ENCODE measurements around the gene TACR1. TPM values are rescaled to one million over a fixed set of nuclear protein-coding genes. Genes with fewer than 3 reads are reported as not detected.
"Not testable (repeated sequence)": the region's sequence is repeated elsewhere in the genome, so short reads cannot be mapped to it uniquely, and the experiment has no call there.

The TACR1 gene
- total RNA-seq, 2 experiments from 2014 or later, result not detected

DNA sequence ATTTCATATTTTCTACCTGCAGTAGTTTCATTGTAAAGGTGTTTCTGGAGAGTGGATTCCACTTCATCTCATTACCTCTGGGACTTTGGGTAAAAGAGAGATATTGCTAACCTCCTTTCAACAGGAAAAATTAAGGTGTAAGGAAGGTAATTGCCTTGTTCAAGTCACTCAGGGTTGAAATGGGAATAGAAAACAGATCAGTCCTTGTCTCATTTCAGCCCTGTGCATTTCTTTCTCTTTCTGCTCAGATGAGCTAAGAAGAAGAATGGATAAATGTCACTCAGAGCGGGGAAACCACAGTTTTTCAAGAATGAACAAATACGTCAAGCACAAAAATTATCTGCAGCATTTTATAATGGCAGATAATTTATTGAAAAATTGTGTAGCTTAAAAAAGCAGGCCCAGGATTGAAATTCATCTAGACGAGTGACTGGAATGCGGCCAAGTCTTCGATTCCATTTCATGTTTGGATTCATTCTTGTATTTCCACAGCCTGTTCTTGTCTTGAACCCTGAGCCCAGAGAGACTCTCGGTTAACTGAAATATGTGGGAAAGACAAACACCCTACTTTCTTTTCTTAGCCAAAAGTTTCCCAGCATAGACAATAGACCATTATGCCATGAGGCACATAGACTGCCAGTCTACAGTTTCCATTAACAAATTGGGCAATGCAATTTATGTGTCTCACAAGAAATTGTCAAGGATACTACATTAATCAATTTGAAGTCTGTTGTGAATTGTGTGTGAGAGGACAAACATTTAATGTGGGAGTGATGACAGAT lies 133.0 kb downstream of the TACR1 start:
- Mint-ChIP-seq H3K4me3 (no peak overlapping the region), H3K4me1 (ENCODE audit: low read depth) (no peaks in the 10 kb centered on the region), H3K9me3 (peaks cover 2% of the 10 kb centered on the region), H3K36me3 (ENCODE audit: low read depth) (peaks cover 2% of the 10 kb centered on the region), H3K27me3 (ENCODE audit: low read depth) (no peaks in the 10 kb centered on the region), H3K27ac (no peak overlapping the region)
- intact Hi-C loops (cut with micrococcal nuclease), result loop anchor here (5.0 to 10.0 kb wide), 2 partner anchors 398 to 541 kb away; no protein-coding TSS in a partner anchor
- CTCF ChIA-PET, result interaction anchor here (0.6 to 3.3 kb wide), 9 partner anchors 9 to 401 kb away, joined by 3 to 22 read pairs (median 5); no protein-coding TSS in a partner anchor
- DNase-seq, result no peak

DNA sequence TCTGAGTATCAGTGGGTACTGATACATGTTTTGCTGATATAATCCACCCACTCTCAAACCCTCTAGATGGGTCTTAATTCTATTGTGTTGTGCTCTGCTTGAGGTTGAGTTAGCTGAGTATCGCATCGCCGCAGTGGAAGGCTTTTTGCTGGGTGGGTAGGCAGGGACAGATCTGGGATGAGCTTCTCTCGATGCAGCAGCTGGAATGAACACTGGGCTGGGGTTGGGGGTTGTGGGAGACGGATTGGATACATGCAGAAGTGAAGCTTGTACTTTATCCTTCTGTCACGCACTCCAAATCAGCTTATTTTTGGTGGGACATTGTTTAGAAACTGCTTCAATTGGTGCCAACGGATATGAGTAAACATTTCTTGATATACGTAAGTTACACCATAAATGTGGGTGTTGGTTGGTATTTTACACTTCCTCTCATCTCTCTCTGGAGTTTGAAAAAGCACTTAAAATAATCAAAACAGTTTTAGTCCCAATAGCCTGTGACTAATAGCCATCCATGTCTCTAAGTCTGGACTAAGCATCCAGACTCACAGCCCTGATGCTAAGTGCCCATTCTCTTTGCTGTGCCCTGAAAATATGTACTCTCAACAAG lies 133.8 kb downstream of the TACR1 start:
- Mint-ChIP-seq H3K27me3 (ENCODE audit: low read depth) (no peaks in the 10 kb centered on the region), H3K36me3 (ENCODE audit: low read depth) (peaks cover 2% of the 10 kb centered on the region), H3K9me3 (peaks cover 2% of the 10 kb centered on the region), H3K4me3 (no peak overlapping the region), H3K4me1 (ENCODE audit: low read depth) (no peaks in the 10 kb centered on the region), H3K27ac (no peak overlapping the region)
- intact Hi-C loops (cut with micrococcal nuclease), result loop anchor here (1.0 to 10.0 kb wide), 4 partner anchors 147 to 542 kb away; no protein-coding TSS in a partner anchor
- no peak for DNase-seq
- CTCF ChIA-PET, result interaction anchor here (0.8 to 3.3 kb wide), 11 partner anchors 10 to 543 kb away, joined by 3 to 22 read pairs (median 5); no protein-coding TSS in a partner anchor

- Mint-ChIP-seq H3K4me3 (no peak overlapping the region), H3K9me3 (peaks cover 2% of the 10 kb centered on the region), H3K4me1 (ENCODE audit: low read depth) (no peaks in the 10 kb centered on the region), H3K36me3 (ENCODE audit: low read depth) (peaks cover 2% of the 10 kb centered on the region), H3K27ac (no peak overlapping the region), H3K27me3 (ENCODE audit: low read depth) (no peaks in the 10 kb centered on the region)
- DNase-seq, result peak; percentile 61
- CTCF ChIA-PET, result interaction anchor here (0.7 to 3.3 kb wide), 23 partner anchors 10 to 544 kb away, joined by 3 to 22 read pairs (median 4); no protein-coding TSS in a partner anchor
- intact Hi-C loops (cut with micrococcal nuclease), result loop anchor here (1.0 to 10.0 kb wide), 5 partner anchors 146 to 562 kb away; no protein-coding TSS in a partner anchor
These were observed 134.5 kb downstream of the TACR1 start for GRCh38 chr2:75064691-75065396.

DNA sequence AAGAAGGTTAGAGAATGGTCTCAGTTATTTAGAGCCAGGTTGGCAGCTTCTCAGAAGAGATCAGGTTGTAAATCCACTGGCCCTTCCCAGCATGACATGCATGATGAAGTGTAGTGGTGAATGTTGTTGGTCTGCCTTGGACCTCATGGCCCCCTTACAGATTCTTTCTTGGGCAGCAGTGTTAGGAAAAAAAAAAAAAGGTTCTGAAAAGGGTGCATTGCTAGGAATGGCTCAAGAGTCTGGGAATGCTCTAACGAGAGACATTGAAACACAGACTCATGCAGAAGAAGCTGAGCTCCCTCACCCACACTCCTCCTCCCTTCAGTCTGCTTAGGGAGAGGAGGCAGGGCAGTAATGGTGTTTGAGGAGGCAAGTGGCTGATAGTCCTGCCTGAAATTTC lies 135.4 kb downstream of the TACR1 start:
- Mint-ChIP-seq H3K27ac (no peak overlapping the region), H3K9me3 (no peaks in the 10 kb centered on the region), H3K4me3 (no peak overlapping the region), H3K4me1 (ENCODE audit: low read depth) (no peaks in the 10 kb centered on the region), H3K36me3 (ENCODE audit: low read depth) (peaks cover under 1% of the 10 kb centered on the region), H3K27me3 (ENCODE audit: low read depth) (no peaks in the 10 kb centered on the region)
- DNase-seq, result no peak
- CTCF ChIA-PET, result interaction anchor here (0.7 to 3.3 kb wide), 15 partner anchors 9 to 545 kb away, joined by 3 to 22 read pairs (median 4); no protein-coding TSS in a partner anchor
- intact Hi-C loops (cut with micrococcal nuclease), result loop anchor here (2.0 to 10.0 kb wide), 3 partner anchors 145 to 563 kb away; no protein-coding TSS in a partner anchor

DNA sequence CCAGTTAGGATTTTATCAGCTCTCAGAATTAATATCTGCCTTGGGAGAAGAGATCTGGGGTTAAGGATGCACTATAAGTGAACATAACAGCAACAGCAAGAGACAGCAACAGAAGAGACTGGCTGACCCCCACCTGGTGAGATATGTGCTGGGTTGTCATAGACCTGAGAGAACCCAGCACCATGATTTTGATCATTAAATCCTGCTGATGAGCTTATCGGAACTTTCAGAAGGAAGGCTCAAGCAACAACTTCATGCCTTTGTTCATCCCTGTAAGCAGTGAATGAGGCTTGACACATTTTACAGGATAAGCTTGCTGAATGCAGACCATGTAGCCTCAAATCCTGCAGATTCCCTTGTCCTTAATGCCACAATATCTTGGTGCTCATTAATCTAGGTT lies 140.9 kb downstream of the TACR1 start:
- Mint-ChIP-seq H3K36me3 (ENCODE audit: low read depth) (no peaks in the 10 kb centered on the region), H3K4me3 (no peak overlapping the region), H3K9me3 (no peaks in the 10 kb centered on the region), H3K27ac (no peak overlapping the region), H3K27me3 (ENCODE audit: low read depth) (no peaks in the 10 kb centered on the region), H3K4me1 (ENCODE audit: low read depth) (no peaks in the 10 kb centered on the region)
- no peak for DNase-seq
- intact Hi-C loops (cut with micrococcal nuclease), result no loop called here
- CTCF ChIA-PET, result interaction anchor here (0.7 kb wide), 1 partner anchor 9 kb away, joined by 4 read pairs; no protein-coding TSS in a partner anchor

- intact Hi-C loops (cut with micrococcal nuclease), result not testable (repeated sequence)
These were observed 142.2 kb downstream of the TACR1 start for GRCh38 chr2:75057150-75057549.

DNA sequence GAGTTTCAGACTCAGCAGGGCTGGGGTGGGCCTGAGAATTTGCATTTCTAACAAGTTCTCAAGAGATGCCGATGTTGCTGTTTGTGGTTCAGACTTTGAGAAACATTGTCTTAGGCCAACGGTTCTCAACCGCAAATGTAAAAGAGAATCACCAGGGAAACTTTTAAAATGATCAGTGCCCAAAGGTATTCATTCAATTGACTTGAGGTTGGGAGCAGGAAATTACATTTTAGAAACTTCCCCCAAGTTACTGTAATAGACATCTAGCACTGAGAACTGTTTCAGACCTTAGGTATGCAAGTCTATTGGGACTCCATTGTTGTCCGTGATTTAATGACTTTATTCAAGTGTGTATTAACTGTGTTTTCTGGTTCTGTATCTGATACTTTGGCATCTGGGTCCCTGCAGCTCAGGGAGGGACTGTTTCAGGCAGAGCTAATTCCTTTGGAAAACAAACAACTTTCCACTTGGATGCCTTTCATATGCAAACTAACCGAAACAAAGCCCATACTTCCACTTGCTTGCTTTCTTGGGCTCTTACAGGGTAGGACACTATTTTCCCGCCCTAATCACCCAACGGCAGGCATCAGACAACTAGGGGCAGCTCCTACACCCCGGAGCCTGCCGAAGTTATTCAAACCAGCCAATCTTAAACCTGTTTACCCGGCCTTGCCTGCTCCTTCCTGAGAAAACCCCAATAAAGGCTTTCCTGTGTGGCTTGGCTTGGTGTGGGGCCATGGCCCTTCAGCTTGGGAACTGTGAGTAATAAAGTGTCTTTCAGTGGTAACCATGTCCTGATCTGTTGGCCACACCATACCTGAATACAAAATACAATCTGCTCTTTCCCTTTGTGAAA lies 143.3 kb downstream of the TACR1 start:
- Mint-ChIP-seq H3K4me3 (no peak overlapping the region), H3K36me3 (ENCODE audit: low read depth) (no peaks in the 10 kb centered on the region), H3K4me1 (ENCODE audit: low read depth) (no peaks in the 10 kb centered on the region), H3K27ac (no peak overlapping the region), H3K27me3 (ENCODE audit: low read depth) (no peaks in the 10 kb centered on the region), H3K9me3 (no peaks in the 10 kb centered on the region)
- no peak for DNase-seq
- intact Hi-C loops (cut with micrococcal nuclease), result no loop called here
- CTCF ChIA-PET, result no interaction called here

More at GRCh38 chr2:75057150-75057549, 142.2 kb downstream of the TACR1 start:
- H3K27ac Mint-ChIP-seq; H3K4me1 Mint-ChIP-seq (ENCODE audit: low read depth); H3K36me3 Mint-ChIP-seq (ENCODE audit: low read depth); DNase-seq; H3K4me3 Mint-ChIP-seq; H3K27me3 Mint-ChIP-seq (ENCODE audit: low read depth); CTCF ChIA-PET; H3K9me3 Mint-ChIP-seq: not testable (repeated sequence)

- Mint-ChIP-seq H3K9me3 (no peaks in the 10 kb centered on the region), H3K36me3 (ENCODE audit: low read depth) (no peaks in the 10 kb centered on the region), H3K4me1 (ENCODE audit: low read depth) (no peaks in the 10 kb centered on the region), H3K27me3 (ENCODE audit: low read depth) (no peaks in the 10 kb centered on the region), H3K27ac (no peak overlapping the region), H3K4me3 (no peak overlapping the region)
- no peak for DNase-seq
- CTCF ChIA-PET, result interaction anchor here (1.0 kb wide), 1 partner anchor 9 kb away, joined by 3 read pairs; no protein-coding TSS in a partner anchor
- intact Hi-C loops (cut with micrococcal nuclease), result no loop called here
These were observed 144.0 kb downstream of the TACR1 start for GRCh38 chr2:75055142-75055819.

DNA sequence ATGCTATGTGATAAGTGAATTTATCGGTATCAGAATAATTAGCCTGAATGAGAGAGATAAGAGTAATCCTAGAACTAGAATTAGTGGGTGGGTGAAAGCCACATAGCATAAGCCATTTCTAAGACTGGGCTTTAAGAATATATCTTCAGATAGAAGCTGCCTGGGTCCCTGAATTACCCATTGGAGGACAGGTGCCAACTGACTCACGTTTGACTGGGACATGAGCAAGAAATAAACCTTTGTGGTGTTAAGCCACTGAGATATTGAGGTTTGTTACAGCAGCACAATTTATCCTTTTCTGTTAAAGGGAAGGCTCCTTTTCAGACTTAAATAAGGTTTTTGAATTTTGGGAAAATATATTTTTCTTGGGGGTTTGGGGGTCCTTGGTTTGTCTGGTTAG lies 145.0 kb downstream of the TACR1 start:
- CTCF ChIA-PET, result interaction anchor here (1.0 kb wide), 1 partner anchor 10 kb away, joined by 3 read pairs; no protein-coding TSS in a partner anchor

DNA sequence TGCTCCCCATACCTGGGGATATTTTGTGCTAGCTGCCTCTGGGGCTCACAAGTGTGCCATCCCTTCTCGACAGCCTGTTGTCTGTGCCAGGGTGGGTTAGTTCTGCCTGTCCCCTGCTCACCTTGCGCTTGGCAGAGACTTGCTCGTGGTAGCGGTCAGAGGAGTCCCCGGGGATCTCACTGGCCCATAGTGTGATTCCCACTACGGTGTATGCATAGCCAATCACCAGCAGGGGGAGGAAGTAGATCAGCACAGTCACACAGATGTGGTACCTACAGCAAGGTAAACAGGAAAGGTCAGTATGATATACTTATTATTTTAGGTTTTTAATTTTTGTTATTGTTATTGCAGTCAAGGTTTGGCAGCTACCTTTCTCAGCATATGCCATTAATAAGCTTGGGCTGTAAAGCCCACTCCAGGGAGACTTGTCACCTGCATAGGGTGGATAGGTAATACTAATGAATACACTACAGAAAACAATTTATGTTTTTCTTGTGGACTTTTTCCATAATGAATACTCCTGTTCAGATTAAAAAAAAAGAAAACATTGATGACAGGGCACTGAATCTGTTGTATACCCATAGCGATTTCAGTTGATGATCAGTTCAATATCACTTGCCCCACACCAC lies 145.7 kb downstream of the TACR1 start:
- intact Hi-C loops (cut with micrococcal nuclease), result loop anchor here (1.0 to 5.0 kb wide), 2 partner anchors 136 to 351 kb away; no protein-coding TSS in a partner anchor
- Mint-ChIP-seq H3K4me3 (no peak overlapping the region), H3K27me3 (ENCODE audit: low read depth) (no peaks in the 10 kb centered on the region), H3K36me3 (ENCODE audit: low read depth) (no peaks in the 10 kb centered on the region), H3K27ac (no peak overlapping the region), H3K4me1 (ENCODE audit: low read depth) (no peaks in the 10 kb centered on the region), H3K9me3 (no peaks in the 10 kb centered on the region)
- DNase-seq, result peak; percentile 22
- CTCF ChIA-PET, result interaction anchor here (1.9 kb wide), 1 partner anchor 12 kb away, joined by 7 read pairs; no protein-coding TSS in a partner anchor

More for the DNA sequence above, 145.0 kb downstream of the TACR1 start:
- DNase-seq, result no peak
- no peaks in the 10 kb centered on the region for H3K27me3 Mint-ChIP-seq (ENCODE audit: low read depth)
- no peak overlapping the region for H3K4me3 Mint-ChIP-seq
- H3K4me1 Mint-ChIP-seq (ENCODE audit: low read depth), result no peaks in the 10 kb centered on the region
- H3K27ac Mint-ChIP-seq, result no peak overlapping the region
- no peaks in the 10 kb centered on the region for H3K9me3 Mint-ChIP-seq
- intact Hi-C loops (cut with micrococcal nuclease), result loop anchor here (5.0 kb wide), 1 partner anchor 137 kb away; no protein-coding TSS in a partner anchor
- no peaks in the 10 kb centered on the region for H3K36me3 Mint-ChIP-seq (ENCODE audit: low read depth)

Measured in activated naive CD4-positive, alpha-beta T cell treated with anti-CD3 and anti-CD28 coated beads for 36 hours (primary cell).